ENCODE data around the gene RPS6KL1.

- TF ChIP-seq SUZ12 (IDR thresholded peaks at IDR 0.05) (no peak), HDGF (IDR thresholded peaks at IDR 0.05; ENCODE audit: borderline replicate concordance) (no peak), FOXA1 (IDR thresholded peaks at IDR 0.05) (no peak), TARDBP (IDR thresholded peaks at IDR 0.05) (no peak), BHLHE40 (IDR thresholded peaks at IDR 0.05; ENCODE audit: borderline replicate concordance) (no peak), ELF4 (IDR thresholded peaks at IDR 0.05) (no peak), ZNF384 (IDR thresholded peaks at IDR 0.05) (no peak), L3MBTL2 (conservative IDR thresholded peaks at IDR 0.05) (no peak)
Observed at GRCh38 chr14:74955229-74956026, 32.4 kb upstream of the RPS6KL1 start, which contains the start of gene PGF.
